IMR-90 (cell line): ENCODE data around the gene PIEZO1. TPM values are rescaled to one million over a fixed set of nuclear protein-coding genes. Genes with fewer than 3 reads are reported as not detected.

Source experiments
- ATAC-seq: fragments of 200-7000 bp; cut with Tn5 transposase; 2 replicates; pipeline ENCODE4 v1.9.1; 2020; ENCODE audit warnings: low read depth, mild to moderate bottlenecking, moderate library complexity
- BruUV-seq: library from RNA; stranded (reverse); fragments of 400-500 nt; replicated peaks from 2 replicates; lab custom pipeline; 2021; lab: Mats Ljungman, UMichigan
- CTCF ChIA-PET: fragments of 300-600 bp; formaldehyde crosslinking; extraction: SDS; loops from one replicate; lab custom pipeline; 2021; ENCODE audit warnings: antibody characterized with exemption; lab: Yijun Ruan, JAX
- POLR2A ChIA-PET: fragments of 300-600 bp; sonication (Branson Sonifier 250); formaldehyde crosslinking; loops from one replicate; lab custom pipeline; 2022; ENCODE audit warnings: antibody characterized with exemption; ENCODE audit not compliant: unreplicated experiment; lab: Charles Lee
- DNase-seq: peaks from one replicate; pipeline ENCODE4 v3.0.0; 2013
- H2AFZ ChIP-seq: replicated peaks from 2 replicates; pipeline ENCODE3; 2013; ENCODE audit warnings: low read length, mild to moderate bottlenecking; ENCODE audit not compliant: poor library complexity
- H2AK5ac ChIP-seq: 2 replicates; pipeline ENCODE4 v1.6.1; 2013; ENCODE audit warnings: low read depth, low read length, inconsistent platforms
- H2AK9ac ChIP-seq: replicated peaks from 2 replicates; pipeline ENCODE3; 2013; ENCODE audit warnings: mild to moderate bottlenecking, low read depth, low read length, moderate library complexity; ENCODE audit not compliant: poor library complexity
- H2BK120ac ChIP-seq: 2 replicates; pipeline ENCODE4 v1.6.1; 2013; ENCODE audit warnings: low read depth, low read length, inconsistent platforms
- H2BK15ac ChIP-seq: 3 replicates; pipeline ENCODE4 v1.6.1; 2013; ENCODE audit warnings: low read depth, low read length, inconsistent platforms
- H2BK20ac ChIP-seq: 2 replicates; pipeline ENCODE4 v1.6.1; 2013; ENCODE audit warnings: low read depth, mild to moderate bottlenecking, inconsistent platforms, low read length, moderate library complexity
- H2BK5ac ChIP-seq: 2 replicates; pipeline ENCODE4 v1.6.1; 2013; ENCODE audit warnings: mild to moderate bottlenecking, low read depth, low read length, inconsistent platforms; ENCODE audit not compliant: poor library complexity, severe bottlenecking
- H3K14ac ChIP-seq: replicated peaks from 2 replicates; pipeline ENCODE4 v1.6.1; 2013; ENCODE audit warnings: low read depth, low read length, inconsistent platforms
- H3K18ac ChIP-seq: 2 replicates; pipeline ENCODE4 v1.6.1; 2013; ENCODE audit warnings: low read depth, low read length, control low read depth
- H3K23ac ChIP-seq: 2 replicates; pipeline ENCODE4 v1.6.1; 2013; ENCODE audit warnings: low read depth, low read length, inconsistent platforms
- H3K27ac ChIP-seq: 2 replicates; pipeline ENCODE4 v1.5.1; 2013; ENCODE audit warnings: mild to moderate bottlenecking, control low read depth, low read length; ENCODE audit not compliant: insufficient read depth
- H3K27me3 ChIP-seq: 2 replicates; pipeline ENCODE4 v1.6.1; 2013; ENCODE audit warnings: low read length; ENCODE audit not compliant: control insufficient read depth, insufficient read depth
- H3K36me3 ChIP-seq: 2 replicates; pipeline ENCODE4 v1.6.1; 2013; ENCODE audit warnings: low read length, mixed read lengths; ENCODE audit not compliant: control insufficient read depth, insufficient read depth
- H3K4ac ChIP-seq: 2 replicates; pipeline ENCODE4 v1.6.1; 2013; ENCODE audit warnings: low read depth, low read length, inconsistent platforms
- H3K4me1 ChIP-seq: 2 replicates; pipeline ENCODE4 v1.6.1; 2013; ENCODE audit warnings: low read length, mixed read lengths; ENCODE audit not compliant: control insufficient read depth, insufficient read depth
- H3K4me2 ChIP-seq: 2 replicates; pipeline ENCODE4 v1.6.1; 2013; ENCODE audit warnings: low read depth, mild to moderate bottlenecking, control low read depth, low read length, moderate library complexity
- H3K4me3 ChIP-seq: 2 replicates; pipeline ENCODE4 v1.5.1; 2013; ENCODE audit warnings: low read depth, mild to moderate bottlenecking, control low read depth, low read length, moderate library complexity; ENCODE audit not compliant: insufficient read depth
- H3K56ac ChIP-seq: 2 replicates; pipeline ENCODE4 v1.6.1; 2013; ENCODE audit warnings: low read length, inconsistent platforms; ENCODE audit not compliant: insufficient read depth; ENCODE audit errors: extremely low read depth
- H3K79me1 ChIP-seq, 2 experiments: 2 replicates each; pipeline ENCODE4 v1.6.1; 2013; ENCODE audit warnings: low read length in 2 of 2, inconsistent platforms in 1 of 2, low read depth in 1 of 2
- H3K9ac ChIP-seq: 2 replicates; pipeline ENCODE4 v1.6.1; 2013; ENCODE audit warnings: low read depth, low read length, control low read depth
- H3K9me1 ChIP-seq: 2 replicates; pipeline ENCODE4 v1.6.1; 2013; ENCODE audit warnings: low read length, inconsistent platforms; ENCODE audit not compliant: insufficient read depth
- H3K9me3 ChIP-seq: 2 replicates; pipeline ENCODE4 v1.6.1; 2013; ENCODE audit warnings: low read length; ENCODE audit not compliant: control insufficient read depth, insufficient read depth
- H4K20me1 ChIP-seq: 2 replicates; pipeline ENCODE4 v1.6.1; 2013; ENCODE audit warnings: low read length, inconsistent platforms; ENCODE audit not compliant: insufficient read depth
- H4K5ac ChIP-seq: 2 replicates; pipeline ENCODE4 v1.6.1; 2013; ENCODE audit warnings: mild to moderate bottlenecking, low read depth, low read length, control low read depth
- H4K8ac ChIP-seq, 2 experiments: 2 replicates each; pipeline ENCODE4 v1.6.1; 2013; ENCODE audit warnings: low read depth in 2 of 2, low read length in 2 of 2, control low read depth in 1 of 2, inconsistent platforms in 1 of 2
- H4K91ac ChIP-seq: 2 replicates; pipeline ENCODE4 v1.6.1; 2013; ENCODE audit warnings: low read depth, low read length, inconsistent platforms; ENCODE audit not compliant: insufficient read depth
- CEBPB ChIP-seq: IDR thresholded peaks from 2 replicates; pipeline ENCODE4 v1.6.1; 2012; ENCODE audit warnings: low read depth, low read length, improper control_type of control experiment
- CHD1 ChIP-seq: IDR thresholded peaks from 2 replicates; pipeline ENCODE4 v1.6.1; 2012; ENCODE audit warnings: low read depth, low read length, improper control_type of control experiment
- MAFK ChIP-seq: IDR thresholded peaks from 2 replicates; pipeline ENCODE4 v1.6.1; 2012; ENCODE audit warnings: low read depth, low read length, improper control_type of control experiment
- MAZ ChIP-seq: IDR thresholded peaks from 2 replicates; pipeline ENCODE4 v1.6.1; 2012; ENCODE audit warnings: low read depth, mild to moderate bottlenecking, low read length, improper control_type of control experiment, moderate library complexity, borderline replicate concordance
- MXI1 ChIP-seq: IDR thresholded peaks from 2 replicates; pipeline ENCODE4 v1.6.1; 2012; ENCODE audit warnings: low read depth, mild to moderate bottlenecking, low read length, moderate library complexity, borderline replicate concordance
- POLR2A ChIP-seq: IDR thresholded peaks from 2 replicates; pipeline ENCODE4 v1.6.1; 2012; ENCODE audit warnings: mild to moderate bottlenecking, low read depth, low read length
- RAD21 ChIP-seq: IDR thresholded peaks from 2 replicates; pipeline ENCODE4 v1.6.1; 2012; ENCODE audit warnings: low read length, improper control_type of control experiment
- RCOR1 ChIP-seq: IDR thresholded peaks from 2 replicates; pipeline ENCODE4 v1.6.1; 2012; ENCODE audit warnings: mild to moderate bottlenecking, low read length, improper control_type of control experiment; ENCODE audit not compliant: insufficient replicate concordance
- SMC3 ChIP-seq: fragments of 150-350 bp; IDR thresholded peaks from 2 replicates; pipeline ENCODE4 v1.6.1; 2016; ENCODE audit warnings: low read depth, mild to moderate bottlenecking, antibody characterized with exemption, low read length, moderate library complexity
- WGBS, 2 experiments: methylation state at CpG; one replicate each; pipeline versions ENCODE4 v1.1.5 to v1.1.7; 2013; ENCODE audit warnings: missing lambda C conversion rate in 2 of 2; ENCODE audit not compliant: insufficient read length in 1 of 2; ENCODE audit errors: extremely low coverage in 2 of 2; 5-methylcytosine and 5-hydroxymethylcytosine counted together
- dilution Hi-C: fragments of 300-500 bp; cut with HindIII; formaldehyde crosslinking; loops from one replicate; pipeline ENCODE4 v1.14.3; 2018; ENCODE audit warnings: low sequenced_read_pairs; ENCODE audit not compliant: unreplicated experiment
- in situ Hi-C: fragments of 300-500 bp; cut with MboI; formaldehyde crosslinking; loops from 3 replicates; pipeline ENCODE4 v1.14.3; 2019; ENCODE audit warnings: low sequenced_read_pairs, inconsistent platforms, mixed read lengths
- intact Hi-C: fragments of 100-400 bp; cut with micrococcal nuclease; formaldehyde crosslinking; loops from 2 replicates; pipeline ENCODE4 v1.10.0; 2022
- polyA plus RNA-seq, 3 experiments: library from polyadenylated mRNA; depleted of rRNA; stranded (reverse); fragments of >200 nt; gene quantifications; 2 replicates each; pipeline ENCODE4 v1.2.3, GENCODE V29; 2012; ENCODE audit warnings: low replicate concordance in 1 of 3
- total RNA-seq: library from RNA; depleted of rRNA; stranded (reverse); fragments of >200 nt; gene quantifications from 2 replicates; pipeline ENCODE4 v1.2.3, GENCODE V29; 2012
- TF ChIP-seq, protein P1 (sequence below): conservative IDR thresholded peaks from 2 replicates; pipeline ENCODE4 v1.5.1; 2012; ENCODE audit warnings: mild to moderate bottlenecking, low read depth, low read length, improper control_type of control experiment
- TF ChIP-seq, protein P2 (sequence below): fragments of 150-350 bp; IDR thresholded peaks from 2 replicates; pipeline ENCODE4 v1.6.1; 2016; ENCODE audit warnings: low read depth, mild to moderate bottlenecking, low read length, moderate library complexity, borderline replicate concordance

The PIEZO1 gene
- total and polyA plus RNA-seq, 2 of the 4 experiments (the other 2 are of a cell fraction), result 36.2 to 372 TPM

DNA sequence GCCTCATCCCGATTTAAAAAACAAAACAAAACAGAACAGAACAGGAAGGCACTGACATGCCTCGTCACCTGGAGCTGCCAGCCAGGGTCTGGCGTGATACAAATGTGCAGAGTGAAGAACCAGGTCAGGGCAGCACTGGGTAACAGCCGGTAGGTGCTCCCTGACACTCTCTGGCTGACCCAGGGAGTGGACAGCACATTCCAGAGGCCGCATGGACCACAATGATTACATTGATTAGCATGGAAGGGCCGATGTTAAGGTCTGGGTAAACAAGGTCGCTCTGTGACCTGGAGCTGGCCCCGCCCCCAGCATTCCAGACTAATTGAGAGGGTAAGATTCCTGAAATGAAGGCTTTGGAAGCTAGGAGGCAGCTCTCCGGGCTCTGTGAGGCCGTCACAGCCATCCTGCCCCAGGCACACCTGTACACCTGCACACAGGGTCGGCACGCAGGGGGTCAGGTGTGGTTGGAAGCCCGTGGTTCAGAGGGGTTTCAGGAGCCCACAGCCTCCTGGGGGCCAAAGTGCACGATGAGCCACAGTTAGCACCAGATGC lies 21.4 kb downstream of the PIEZO1 start:
- H2AFZ ChIP-seq, result peak overlapping the region; percentile 66
- TF ChIP-seq, protein P1, sequence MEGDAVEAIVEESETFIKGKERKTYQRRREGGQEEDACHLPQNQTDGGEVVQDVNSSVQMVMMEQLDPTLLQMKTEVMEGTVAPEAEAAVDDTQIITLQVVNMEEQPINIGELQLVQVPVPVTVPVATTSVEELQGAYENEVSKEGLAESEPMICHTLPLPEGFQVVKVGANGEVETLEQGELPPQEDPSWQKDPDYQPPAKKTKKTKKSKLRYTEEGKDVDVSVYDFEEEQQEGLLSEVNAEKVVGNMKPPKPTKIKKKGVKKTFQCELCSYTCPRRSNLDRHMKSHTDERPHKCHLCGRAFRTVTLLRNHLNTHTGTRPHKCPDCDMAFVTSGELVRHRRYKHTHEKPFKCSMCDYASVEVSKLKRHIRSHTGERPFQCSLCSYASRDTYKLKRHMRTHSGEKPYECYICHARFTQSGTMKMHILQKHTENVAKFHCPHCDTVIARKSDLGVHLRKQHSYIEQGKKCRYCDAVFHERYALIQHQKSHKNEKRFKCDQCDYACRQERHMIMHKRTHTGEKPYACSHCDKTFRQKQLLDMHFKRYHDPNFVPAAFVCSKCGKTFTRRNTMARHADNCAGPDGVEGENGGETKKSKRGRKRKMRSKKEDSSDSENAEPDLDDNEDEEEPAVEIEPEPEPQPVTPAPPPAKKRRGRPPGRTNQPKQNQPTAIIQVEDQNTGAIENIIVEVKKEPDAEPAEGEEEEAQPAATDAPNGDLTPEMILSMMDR, result no peak
- TF ChIP-seq MXI1 (no peak), SMC3 (no peak), MAZ (no peak), POLR2A (no peak), CEBPB (no peak), MAFK (no peak), RCOR1 (no peak), RAD21 (no peak), CHD1 (no peak)
- TF ChIP-seq, protein P2, sequence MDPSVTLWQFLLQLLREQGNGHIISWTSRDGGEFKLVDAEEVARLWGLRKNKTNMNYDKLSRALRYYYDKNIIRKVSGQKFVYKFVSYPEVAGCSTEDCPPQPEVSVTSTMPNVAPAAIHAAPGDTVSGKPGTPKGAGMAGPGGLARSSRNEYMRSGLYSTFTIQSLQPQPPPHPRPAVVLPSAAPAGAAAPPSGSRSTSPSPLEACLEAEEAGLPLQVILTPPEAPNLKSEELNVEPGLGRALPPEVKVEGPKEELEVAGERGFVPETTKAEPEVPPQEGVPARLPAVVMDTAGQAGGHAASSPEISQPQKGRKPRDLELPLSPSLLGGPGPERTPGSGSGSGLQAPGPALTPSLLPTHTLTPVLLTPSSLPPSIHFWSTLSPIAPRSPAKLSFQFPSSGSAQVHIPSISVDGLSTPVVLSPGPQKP, result no peak
- peak overlapping the region; percentile 52 for H3K4ac ChIP-seq
- peaks cover 12 to 97% of the 10 kb centered on the region in 2 experiments; a peak in 3 of 4 replicates for H3K79me1 ChIP-seq
- intact Hi-C loops (no loop called here), dilution Hi-C loops (no loop called here), in situ Hi-C loops (no loop called here)
- BruUV-seq, result no TSS peak
- H4K91ac ChIP-seq, result peak overlapping the region; percentile 40; the same call in 1 of the 2 replicates
- H3K56ac ChIP-seq, result peak overlapping the region; percentile 21; the same call in 1 of the 2 replicates
- 71% methylated on average over 5 of the region's 14 CpGs; no CpG with 5 or more reads in 1 of the 2 experiments for WGBS, 2 experiments
- H4K20me1 ChIP-seq, result peaks cover 100% of the 10 kb centered on the region
- DNase-seq, result no peak
- no peak overlapping the region for H4K8ac ChIP-seq
- no peaks in the 10 kb centered on the region for H3K27me3 ChIP-seq
- H3K36me3 ChIP-seq, result peaks cover 8% of the 10 kb centered on the region
- H4K5ac ChIP-seq, result no peak overlapping the region
- H3K4me2 ChIP-seq, result no peak overlapping the region
- ATAC-seq, result peak; percentile 15
- no peak overlapping the region for H3K9ac ChIP-seq
- H3K9me1 ChIP-seq, result peaks cover 31% of the 10 kb centered on the region
- no peak overlapping the region; the same call in 2 of the 3 replicates for H2BK15ac ChIP-seq
- H3K4me3 ChIP-seq, result no peak overlapping the region
- H2AK9ac ChIP-seq, result peak overlapping the region; percentile 85
- no peak overlapping the region for H3K18ac ChIP-seq
- H3K23ac ChIP-seq, result peak overlapping the region; percentile 69; the same call in 1 of the 2 replicates
- H2AK5ac ChIP-seq, result 0 out of 2 replicates have a peak overlapping the region, but pooled peaks have one; percentile 37
- CTCF ChIA-PET, result interaction anchor here (1.0 kb wide), 1 partner anchor 26 kb away, joined by 3 read pairs; no protein-coding TSS in a partner anchor
- H3K14ac ChIP-seq, result peak overlapping the region; percentile 48; the same call in 1 of the 2 replicates
- no peak overlapping the region for H2BK120ac ChIP-seq
- no peaks in the 10 kb centered on the region for H3K9me3 ChIP-seq
- H3K4me1 ChIP-seq, result peaks cover 39% of the 10 kb centered on the region
- no peak overlapping the region for H3K27ac ChIP-seq
- POLR2A ChIA-PET, result interaction anchor here (0.7 kb wide), 1 partner anchor 9 kb away, joined by 3 read pairs; no protein-coding TSS in a partner anchor
- no peak overlapping the region for H2BK20ac ChIP-seq
- H2BK5ac ChIP-seq, result no peak overlapping the region
